GM21737 (cell line): ENCODE results near the gene TBPL1.
"Not testable (repeated sequence)": the region's sequence is repeated elsewhere in the genome, so short reads cannot be mapped to it uniquely, and the experiment has no call there.

Source experiments
- ATAC-seq: cut with Tn5 transposase; IDR thresholded peaks from one replicate; pipeline ENCODE4 v1.9.1; 2021; ENCODE audit warnings: mild to moderate bottlenecking, moderate library complexity; ENCODE audit not compliant: unreplicated experiment

Gene TBPL1

DNA sequence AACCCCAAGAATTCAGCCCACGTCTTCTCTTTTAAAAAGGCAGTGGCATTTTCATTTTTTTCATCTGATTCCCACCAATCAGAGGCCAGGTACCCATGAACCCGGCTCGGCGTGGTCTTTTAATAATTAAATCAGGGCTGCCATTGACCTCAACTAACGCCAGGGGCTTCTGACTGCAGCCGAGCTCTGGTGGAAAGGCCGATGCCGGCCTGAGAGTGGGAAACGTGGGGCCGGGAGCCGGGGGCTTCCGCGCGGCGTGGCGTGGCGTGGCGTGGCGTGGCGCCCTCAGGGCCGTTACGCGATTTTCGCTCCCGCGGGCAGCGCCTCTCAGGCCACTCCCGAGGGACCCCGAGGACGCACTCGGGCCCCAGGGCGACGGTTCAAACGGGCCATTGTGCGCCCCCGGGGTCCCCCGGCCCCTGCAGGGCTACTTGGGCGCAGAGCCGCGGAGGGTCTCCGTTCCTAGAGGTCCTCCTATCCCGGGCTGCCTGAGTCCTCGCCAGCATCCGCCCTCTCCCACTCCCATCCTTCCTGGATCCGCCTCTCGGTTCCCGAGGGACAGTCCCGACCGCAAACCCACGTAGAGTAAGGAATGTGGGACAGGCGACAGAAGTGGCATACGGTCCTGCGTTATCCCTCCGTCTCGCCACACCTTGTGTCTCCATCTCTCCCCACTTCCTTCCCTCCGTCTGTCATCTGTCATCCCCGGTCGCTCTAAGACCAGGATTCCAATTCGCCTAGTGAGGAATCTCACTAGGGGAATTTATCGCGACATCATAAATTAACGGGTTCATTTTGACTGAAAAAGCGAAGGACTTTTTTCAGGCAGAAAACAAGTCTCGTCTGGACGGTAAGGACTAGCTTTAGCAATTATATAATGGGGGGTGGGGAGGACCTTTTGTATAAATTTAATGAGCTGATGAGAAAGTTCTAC, 876 bp upstream of the TBPL1 start:
- ATAC-seq = peak; percentile 48

DNA sequence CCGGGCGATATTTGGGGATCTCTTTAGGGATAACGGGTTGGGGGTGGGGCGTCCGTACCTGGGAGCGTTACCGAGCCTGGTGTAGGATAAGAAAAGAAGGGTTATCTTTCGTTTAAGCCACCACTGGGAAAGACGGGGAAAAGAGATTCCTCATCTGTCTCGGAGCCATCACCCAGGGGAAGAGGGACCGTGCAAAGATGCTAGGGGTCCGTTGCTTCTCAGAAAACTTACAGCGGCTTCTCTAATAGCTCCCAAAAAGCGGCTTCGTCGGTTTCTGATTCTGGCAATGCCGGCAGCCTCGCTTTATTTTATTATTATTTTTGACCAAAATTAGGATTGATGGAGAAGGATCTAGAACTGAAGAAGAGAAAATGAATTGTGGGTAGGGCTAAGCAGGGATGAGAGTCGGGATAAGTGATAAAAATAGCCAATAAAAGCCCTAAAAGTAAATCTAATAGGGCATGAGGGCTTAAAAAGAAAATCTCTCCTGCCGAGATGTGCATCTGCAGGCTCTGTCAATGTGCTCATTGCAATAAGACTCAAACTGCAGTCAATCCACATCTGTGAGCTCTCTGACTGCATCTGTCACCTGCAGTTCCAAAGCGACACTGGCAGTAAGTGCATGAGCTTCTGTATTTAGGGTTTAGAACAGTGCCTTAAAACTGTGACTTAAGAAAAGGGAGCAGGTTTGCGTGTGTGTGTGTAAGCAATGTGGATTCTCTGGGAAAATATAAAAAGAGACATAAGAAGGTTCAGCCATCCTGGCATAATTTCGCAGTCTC, 801 bp downstream of the TBPL1 start:
- no peak for ATAC-seq

DNA sequence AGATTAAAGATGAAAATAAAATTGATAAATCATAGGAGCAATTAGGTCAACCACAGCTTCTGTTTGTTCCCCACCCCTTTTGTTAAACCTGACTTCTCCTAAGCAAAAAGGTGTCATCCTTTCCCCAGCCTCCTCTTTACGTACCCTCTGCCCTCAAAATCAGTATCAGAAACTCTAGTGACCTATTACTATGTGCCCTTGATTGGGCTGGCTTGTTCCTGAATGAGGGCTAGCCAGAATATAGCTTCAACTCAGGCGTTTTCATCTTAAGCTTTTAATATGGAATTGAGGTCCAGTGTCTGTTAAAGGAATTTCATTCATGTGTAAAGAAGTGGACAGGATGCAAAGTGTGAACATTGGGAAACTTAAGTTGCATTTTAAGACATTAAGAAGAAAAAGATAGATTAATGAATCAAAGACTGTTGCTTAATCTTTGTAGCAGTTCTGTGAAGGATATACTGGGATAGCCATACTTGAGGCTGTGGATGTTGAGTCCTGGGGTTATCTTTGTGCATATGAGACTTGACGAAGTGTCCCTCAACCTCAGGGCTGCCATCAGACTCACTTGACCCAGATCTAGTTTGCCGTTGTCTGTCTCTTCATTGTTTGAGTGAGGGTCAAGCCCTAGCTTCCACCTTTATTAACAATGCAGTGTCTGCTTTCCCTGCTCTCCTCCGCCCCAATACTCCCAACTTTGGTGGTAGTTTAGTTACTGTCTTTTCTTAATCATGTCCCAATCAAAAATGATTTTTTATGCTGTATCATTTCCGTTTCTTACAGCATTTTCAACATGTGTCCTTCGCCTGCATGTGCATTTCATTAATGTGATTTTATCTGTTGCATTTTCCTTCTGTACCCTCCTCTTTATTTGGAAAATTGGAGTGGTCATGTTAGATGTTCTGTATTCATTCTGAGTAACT, 1.9 kb downstream of the TBPL1 start:
- no peak for ATAC-seq

DNA sequence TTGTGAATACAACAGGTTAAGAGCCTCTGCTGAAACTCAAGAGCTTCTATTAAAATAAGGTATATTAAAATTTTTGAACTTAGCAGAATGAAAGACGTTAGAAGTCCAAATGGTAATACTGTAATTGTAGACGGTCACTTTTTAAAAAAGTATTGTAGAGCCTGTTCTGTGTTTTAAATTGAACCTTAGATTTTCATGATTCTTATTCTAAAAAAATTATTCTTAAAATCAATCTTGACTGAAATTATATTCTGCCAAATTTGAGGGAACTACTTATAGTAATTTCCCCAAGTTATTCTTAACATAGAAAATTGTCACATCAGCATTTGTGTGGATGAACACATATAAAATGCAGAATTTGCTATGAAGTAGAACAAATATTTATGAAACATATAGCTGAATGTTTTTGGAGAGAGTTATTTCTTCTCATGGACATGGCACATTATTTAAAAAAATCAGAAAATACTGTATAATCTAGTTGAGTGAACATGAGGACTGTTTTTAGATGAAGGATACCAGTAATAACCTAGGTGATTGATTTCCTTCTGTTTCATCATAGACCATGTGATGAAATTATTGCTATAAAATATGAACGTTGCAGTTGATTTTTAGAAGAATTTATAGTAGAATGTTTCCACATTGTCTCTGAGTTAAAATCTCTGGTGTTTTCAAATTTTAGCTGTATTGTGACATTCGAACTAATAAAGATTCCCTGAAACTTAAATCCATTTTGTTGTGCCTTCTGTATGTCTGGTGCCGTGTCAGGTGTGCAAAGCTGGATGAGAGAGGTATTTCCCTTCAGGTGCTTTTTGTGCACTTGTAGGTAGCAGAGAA, 2.8 kb downstream of the TBPL1 start:
- no peak for ATAC-seq

DNA sequence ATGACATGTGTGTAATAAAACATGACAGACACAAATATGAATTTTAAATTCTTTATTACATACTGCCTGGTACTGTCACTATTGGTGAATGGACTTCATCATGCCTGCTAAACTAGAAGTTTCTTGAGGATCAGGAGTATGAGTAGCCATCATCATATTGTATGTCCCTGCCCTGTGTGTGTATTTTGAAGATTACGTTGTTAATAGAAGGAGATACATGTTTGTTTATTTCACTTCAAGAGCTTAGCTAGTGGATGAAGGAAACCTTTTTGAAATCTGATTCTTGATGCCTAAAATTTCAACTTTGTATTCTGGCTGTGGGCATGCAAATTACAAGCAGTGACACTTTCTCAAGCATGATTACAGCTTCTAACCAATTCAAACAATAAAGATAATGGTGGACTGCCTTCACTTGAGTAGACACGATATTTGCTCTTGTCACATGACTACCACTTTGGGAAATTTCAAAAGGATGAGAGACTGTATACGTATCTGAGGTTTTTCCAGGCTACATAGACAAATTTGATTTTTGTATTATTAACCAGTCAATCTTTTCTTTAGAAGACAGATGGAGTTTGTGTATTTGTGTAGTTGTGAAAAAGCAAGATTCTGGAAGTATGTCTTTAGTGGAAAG, 3.5 kb downstream of the TBPL1 start:
- ATAC-seq = no peak

DNA sequence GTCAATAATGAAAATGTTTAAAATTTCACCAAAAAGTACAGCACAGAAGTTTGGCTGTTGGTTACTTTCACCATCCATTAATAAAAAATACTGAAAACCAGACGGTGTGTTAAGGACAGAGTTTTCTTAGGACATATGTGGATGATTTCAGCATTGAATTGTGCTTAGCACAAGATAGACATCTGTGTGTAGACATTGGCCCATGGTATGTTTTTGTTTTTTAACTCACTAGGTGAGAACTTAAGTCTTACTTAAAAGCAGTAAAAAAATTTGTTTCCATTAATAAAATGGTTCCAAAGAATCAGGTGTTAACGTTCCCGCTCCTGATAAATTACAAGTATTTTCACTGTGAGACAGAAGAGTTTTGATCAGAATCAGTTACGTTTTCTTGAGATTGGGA, 4.2 kb downstream of the TBPL1 start:
- ATAC-seq = no peak

DNA sequence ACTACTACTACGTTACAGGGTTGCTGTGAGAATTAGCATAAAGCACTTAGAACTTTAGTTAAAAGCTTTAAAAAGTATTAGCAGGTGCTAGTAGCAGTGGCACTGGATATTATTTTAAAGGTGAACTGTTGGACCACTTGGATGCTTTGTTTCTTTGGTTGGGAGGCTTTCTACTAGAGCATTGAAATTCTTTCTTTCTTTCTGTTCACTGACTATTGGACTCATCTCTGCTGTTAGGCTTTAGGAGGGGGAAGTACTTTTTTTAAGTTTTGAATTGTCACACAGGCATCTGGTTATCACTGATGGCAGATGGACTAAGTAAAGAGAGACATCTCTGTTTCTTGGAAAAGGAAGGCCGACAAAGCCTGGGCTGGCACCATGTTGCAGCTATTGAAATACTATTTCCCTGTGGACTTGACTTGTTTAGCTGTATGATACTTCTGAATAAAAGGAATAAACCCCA, 4.8 kb downstream of the TBPL1 start:
- ATAC-seq = no peak

DNA sequence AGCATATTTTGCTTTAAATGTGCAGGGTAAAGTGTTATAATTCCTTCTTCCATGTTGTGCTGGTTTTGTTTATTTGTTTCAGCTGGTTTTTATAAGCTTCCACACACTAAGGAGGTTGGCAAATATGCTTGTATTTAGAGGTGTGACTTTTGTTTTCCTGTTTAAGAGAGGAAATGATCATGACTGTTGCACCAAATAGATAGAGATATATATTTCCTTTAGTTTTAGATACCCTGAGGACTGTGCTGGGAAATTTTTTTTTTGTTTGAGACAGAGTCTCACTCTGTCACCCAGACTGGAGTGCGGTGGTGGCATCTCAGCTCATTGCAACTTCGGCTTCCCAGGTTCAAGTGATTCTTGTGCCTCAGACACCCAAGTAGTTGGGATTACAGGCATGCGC, 5.8 kb downstream of the TBPL1 start:
- ATAC-seq = no peak

DNA sequence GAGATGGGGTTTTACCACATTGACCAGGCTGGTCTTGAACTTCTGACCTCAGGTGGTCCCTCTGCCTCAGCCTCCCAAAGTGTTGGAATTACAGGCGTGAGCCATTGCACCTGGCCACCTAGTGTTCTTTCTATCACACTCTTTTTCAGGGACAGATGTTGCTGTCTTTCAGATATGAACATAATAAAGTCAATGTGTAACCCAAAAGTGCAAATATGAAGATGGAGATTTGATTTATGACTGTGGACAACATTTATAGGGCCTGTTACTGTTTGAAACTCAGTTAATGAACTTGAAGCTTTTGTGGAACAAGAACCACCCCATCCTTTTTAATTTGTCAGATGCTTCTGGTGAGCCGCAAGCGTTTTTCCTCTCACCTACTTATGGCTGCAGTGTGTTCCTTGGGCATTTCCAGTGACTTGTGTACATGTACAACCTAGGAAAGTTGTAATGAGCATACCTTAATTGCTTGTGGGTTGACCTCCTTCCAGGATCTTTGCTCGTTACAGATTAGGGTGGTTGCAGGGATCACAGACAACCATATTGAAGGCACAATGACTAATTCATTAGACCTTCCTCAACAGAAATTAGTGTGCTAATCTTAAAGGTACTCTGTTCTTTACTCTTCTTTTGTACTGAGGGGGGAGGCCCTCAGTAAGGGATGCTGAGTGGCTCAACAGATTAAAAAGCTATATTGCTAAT, 6.8 kb downstream of the TBPL1 start:
- ATAC-seq = no peak

DNA sequence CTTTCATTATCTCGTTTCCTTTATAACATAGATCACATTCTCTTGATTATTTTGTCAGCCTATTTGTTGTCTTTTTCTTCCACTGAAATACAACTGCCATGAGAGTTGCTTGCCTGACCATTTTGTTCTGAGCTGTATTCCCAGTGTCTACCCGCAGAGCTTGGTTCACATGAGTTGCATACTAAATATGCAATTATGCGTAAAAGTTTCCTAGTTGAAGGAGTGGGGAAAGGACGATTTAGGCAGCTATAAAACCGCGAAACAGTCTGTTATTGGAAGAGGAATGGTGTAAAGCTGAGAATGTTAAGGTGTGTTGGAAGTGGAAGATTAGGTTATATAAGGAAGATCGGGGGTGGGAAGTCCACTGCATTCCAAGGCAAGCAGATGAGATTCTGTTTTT, 8.8 kb downstream of the TBPL1 start:
- ATAC-seq = no peak

DNA sequence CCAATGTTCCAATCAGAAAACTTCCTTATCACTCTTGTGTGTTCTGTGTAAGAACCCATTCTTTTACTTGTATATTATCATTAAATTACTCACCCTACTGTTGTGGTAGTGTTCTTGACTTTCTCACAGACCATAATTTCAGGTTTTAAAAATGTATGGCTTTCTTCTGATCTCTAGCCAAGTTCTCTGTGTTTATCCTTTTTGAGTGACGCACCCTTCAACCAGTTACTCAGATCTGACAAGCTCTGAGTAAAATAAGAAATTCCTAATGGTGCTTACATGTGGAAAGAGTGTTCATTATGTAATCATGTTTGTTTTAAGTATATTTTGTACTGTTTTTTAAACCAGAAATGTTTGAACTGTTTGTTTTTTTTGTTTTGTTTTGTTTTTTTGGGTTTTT, 11.0 kb downstream of the TBPL1 start:
- ATAC-seq = no peak

DNA sequence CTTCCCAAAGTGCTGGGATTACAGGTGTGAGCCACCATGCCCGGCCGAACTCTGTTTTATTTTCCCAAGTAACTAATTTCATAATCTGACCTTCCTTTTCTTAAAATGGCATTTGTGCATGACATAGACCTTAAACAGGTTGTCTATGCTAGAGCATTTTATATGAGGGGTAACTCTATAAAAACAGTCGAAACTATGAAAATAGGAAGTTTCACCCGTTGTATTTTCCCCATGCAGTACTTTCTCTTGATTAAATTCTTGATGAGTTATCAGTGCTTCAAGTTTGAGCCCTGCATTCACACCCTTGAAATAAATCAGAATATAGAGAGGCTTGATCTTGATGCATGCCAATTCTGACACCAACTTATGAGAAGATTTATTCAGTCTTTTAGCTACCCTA, 11.7 kb downstream of the TBPL1 start:
- no peak for ATAC-seq

DNA sequence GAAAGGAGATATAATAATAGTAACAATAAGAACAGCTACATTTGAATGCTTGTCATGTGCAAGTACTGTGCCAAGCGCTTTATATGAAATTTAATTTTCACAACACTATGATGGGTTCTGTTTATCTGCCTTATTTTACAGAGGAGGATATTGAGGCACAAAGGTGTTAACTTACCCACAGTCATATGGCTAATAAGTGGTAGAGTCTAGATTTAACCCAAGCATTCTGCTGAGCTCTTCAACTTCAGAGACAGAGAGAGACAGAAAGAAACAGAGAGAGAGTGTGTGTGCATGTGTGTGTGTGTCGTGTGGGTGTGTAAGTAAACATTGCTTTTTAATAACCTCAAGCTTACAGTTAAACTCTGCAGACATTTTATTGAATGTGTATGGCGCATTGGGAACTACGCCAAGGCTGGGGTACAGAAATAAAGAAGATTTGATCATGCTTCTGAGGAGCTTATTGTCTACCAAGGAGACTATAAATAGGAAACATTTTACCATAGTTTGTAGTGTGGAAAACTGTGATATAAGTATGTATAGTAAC, 12.9 kb downstream of the TBPL1 start:
- ATAC-seq = no peak

DNA sequence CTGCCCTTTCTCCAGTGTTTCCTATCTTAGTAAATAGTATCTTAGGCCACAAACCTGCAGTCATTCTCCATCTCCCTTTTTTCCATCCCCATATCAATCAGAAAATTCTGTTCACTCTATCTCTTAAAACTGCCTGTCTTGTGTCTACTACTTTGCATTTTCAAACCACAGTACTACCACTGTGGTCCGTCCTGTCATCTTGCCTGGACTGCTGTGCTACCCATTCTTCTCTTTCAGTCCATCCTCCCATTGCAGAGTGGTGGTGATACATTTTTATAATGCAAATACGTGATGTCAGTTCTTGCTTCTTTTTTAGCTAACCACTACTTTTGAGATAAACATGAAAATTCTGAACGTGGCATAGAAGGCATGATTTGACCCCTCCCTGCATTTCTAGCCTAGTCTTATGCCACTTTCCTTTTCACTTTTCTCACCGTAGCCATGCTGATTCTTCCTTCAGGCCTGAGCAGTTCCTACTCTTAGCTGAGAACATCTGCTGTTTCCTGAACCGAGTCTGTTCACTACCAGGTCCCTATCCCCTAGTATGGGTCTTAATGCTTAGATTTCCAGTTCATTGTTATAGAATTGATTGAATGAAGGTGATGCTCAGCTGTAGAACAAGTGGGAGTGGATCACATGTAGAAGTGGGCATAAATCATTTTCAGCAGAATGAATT, 13.8 kb downstream of the TBPL1 start:
- ATAC-seq = peak; percentile 86

DNA sequence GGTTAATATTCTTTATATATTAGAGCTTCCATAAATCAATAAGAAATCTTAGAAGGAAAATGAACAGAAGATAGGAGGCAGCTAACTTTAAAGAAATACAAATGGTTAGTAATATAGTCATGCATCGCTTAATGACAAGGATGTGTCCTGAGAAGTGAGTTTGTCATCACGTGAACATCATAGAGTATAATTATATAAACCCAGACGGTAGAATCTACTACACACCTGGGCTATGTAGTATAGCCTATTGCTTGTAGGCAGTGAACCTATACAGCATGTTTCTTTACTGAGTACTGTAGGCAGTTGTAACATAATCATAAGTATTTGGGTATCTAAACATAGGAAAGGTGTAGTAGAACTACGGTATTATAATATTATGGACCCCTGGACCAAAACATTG, 14.3 kb downstream of the TBPL1 start:
- ATAC-seq = no peak

DNA sequence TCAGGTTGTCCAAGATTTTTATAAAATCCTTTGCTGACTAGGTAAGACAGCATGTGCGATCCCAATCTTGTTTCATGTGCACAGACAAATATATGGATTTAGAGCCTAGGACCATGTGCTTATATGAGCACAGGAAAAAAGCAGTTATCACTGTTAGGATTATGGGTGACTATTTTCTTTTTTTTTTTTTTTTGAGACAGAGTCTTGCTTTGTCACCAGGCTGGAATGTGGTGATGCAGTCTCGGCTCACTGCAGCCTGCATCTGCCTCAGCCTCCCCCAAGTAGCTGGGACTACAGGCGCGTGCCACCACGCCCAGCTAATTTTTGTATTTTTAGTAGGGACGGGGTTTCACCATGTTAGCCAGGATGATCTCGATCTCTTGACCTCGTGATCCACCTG, 14.8 kb downstream of the TBPL1 start:
- not testable (repeated sequence) for ATAC-seq

DNA sequence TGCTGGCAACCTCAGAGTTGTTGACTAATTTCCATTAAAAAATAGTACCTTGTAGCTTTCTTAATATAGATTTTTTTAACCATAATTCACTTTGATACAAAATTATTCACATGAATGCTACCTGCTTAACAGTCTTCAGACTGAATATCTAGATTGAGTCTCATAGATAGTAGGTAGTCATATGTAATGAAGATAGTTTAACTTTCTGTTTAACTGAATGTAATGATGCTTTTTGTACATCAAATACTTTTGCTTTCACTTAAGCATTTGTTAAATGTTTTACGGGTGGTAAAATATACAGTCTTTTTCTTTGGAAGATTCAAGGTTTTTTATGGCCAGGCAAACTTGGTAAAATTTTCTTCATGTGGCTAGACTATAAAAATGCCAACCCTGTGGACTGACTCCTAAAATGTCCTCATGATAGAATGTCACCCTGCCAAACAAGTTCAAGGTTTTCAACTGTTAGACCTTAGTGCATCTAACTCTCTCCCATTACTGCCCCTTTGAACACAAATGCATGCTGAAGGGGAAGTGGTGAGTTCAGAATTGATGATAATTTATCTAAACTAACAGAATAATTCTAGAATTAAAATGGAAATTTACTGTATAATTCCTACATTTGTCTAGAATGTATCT, 16.4 kb downstream of the TBPL1 start:
- no peak for ATAC-seq

DNA sequence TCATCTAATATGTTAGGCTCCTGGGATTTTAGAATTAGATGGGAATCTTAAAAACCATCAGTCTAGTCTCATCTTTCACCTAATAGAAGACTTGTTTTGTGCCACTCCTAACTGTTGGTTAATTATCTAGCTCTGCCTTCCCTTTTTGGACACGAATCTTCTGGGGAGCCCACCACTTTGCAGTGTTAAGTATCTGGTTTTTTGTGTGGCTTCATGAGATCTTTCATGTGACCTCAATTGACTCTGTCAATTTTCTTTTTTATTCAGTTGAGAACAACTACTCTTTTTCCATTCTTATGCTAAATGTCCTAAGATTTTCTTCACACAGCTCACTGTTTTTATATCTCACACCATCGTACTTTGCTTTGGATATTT, 16.9 kb downstream of the TBPL1 start:
- ATAC-seq = no peak
